Stomach smooth muscle (tissue), 2 donors: Measurements from ENCODE around the gene NOLC1.

Experiments
- H3K27ac ChIP-seq: one replicate; pipeline ENCODE4 v1.7.0; 2013; ENCODE audit warnings: mild to moderate bottlenecking, low read length, inconsistent platforms
- H3K27me3 ChIP-seq, 2 donors: one replicate each; pipeline ENCODE4 v1.7.0; 2013; ENCODE audit warnings: low read length in 2 of 2; ENCODE audit not compliant: insufficient read depth in 2 of 2, control insufficient read depth in 1 of 2
- H3K36me3 ChIP-seq, 2 donors: one replicate each; pipeline ENCODE4 v1.7.0; 2013; ENCODE audit warnings: low read length in 2 of 2; ENCODE audit not compliant: control insufficient read depth in 2 of 2, insufficient read depth in 2 of 2
- H3K4me1 ChIP-seq: one replicate; pipeline ENCODE4 v1.7.0; 2013; ENCODE audit warnings: low read length; ENCODE audit not compliant: control insufficient read depth, insufficient read depth
- H3K4me3 ChIP-seq, 2 donors: one replicate each; pipeline ENCODE4 v1.7.0; 2013; ENCODE audit warnings: low read length in 2 of 2
- H3K9ac ChIP-seq, 2 donors: one replicate each; pipeline ENCODE4 v1.7.0; 2013; ENCODE audit warnings: low read length in 2 of 2, mild to moderate bottlenecking in 1 of 2
- H3K9me3 ChIP-seq, 2 donors: one replicate each; pipeline ENCODE4 v1.7.0; 2013; ENCODE audit warnings: low read length in 2 of 2; ENCODE audit not compliant: control insufficient read depth in 2 of 2
- donor health status: healthy.
- donor health status: Pancreatic carcinoma.

Gene NOLC1

DNA sequence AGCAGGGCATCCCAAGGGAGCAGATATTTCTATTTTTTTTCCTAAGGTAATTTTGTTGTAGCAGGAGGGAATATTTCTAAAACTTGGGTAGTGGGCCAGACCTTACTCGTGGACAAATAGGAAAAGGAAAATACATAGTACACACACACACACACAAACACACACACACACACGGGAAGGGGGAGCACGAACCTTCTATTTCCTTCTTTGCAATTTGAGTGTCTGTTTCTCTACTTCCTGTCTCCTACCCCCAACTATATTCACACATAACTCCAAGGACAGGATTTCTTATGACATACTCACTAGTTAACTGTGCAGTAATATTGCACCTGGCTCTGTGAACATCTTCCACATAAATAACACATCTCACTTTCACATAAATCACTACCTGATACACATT is 36.4 kb upstream of the NOLC1 start:
- Histone ChIP-seq H3K27ac (peak overlapping the region; percentile 99), H3K9me3 (no peaks in the 10 kb centered on the region), H3K4me1 (peaks cover 71% of the 10 kb centered on the region), H3K4me3 (peak overlapping the region in 1 of 2 donors; percentile 77), H3K27me3 (no peaks in the 10 kb centered on the region), H3K36me3 (peaks cover 5 to 7% of the 10 kb centered on the region in 2 donors), H3K9ac (peak overlapping the region in 1 of 2 donors; percentile 29)

- no peaks in the 10 kb centered on the region for H3K36me3 ChIP-seq
- H3K4me3 ChIP-seq = peak overlapping the region; percentile 90 to 95
- peak overlapping the region; percentile 99 for H3K27ac ChIP-seq
- no peaks in the 10 kb centered on the region for H3K9me3 ChIP-seq
- H3K9ac ChIP-seq = peak overlapping the region in 1 of 2 donors; percentile 92
- peaks cover 80% of the 10 kb centered on the region for H3K4me1 ChIP-seq
- no peaks in the 10 kb centered on the region for H3K27me3 ChIP-seq
These were observed 35.5 kb upstream of the NOLC1 start for GRCh38 chr10:102116656-102117055.

DNA sequence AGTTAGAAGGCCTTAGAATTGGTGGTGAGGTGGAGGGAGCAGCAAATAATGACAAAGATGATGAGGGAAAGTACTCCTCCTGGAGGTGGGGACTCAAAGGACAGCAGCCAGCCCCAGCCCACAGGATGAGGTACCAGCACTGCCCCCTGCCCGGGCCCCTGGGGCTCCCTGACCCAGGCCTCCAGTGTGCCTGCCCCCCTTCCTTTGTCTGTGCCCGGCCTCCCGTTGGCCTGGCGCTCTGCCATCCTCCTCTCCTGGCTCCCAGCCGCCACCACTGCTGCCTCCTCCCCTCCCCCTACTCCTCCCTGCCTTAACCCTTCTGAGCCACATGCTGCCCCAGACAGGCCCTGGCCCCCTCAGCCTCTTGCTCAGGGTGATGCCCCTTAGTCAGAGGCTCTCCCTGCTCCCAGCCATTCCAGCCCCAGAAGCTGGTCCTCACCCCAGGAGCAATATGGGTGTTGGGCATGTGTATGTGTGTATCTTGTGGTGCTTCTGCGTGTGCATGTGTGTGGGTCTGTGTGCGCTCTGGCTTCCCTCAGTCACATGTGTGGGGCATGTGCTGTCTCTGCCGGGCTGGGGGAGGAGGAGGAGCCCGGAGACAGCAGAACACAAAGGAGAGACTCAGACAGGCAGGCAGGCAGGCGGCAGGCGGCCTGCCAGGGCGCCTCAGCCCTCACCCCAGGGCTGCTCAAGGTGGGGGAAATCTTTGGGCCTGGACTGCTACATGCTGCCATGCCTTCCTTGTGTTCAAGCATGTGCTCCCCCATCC is 34.6 kb upstream of the NOLC1 start:
- peaks cover 81% of the 10 kb centered on the region for H3K4me1 ChIP-seq

DNA sequence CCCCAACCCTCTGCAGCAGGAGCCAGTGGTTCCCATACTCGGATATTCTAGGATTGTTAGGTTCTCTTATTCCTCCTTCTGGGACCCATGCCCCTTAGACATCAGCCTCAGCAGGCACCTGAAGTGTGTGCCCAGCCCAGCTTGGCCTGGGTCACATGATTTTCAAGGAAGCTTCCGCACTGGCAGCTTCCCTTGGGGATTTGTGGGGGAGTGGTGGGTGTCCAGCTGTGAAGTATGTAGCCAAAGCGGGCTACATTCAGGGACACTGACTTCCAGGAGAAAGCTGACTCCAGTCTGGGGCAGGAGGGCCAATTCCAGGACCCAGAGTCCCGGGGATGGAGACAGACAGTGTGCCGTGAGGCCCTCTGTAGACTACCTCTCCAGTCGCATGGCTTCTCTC is 33.3 kb upstream of the NOLC1 start:
- H3K36me3 ChIP-seq = no peaks in the 10 kb centered on the region
- H3K9me3 ChIP-seq = no peaks in the 10 kb centered on the region
- H3K4me1 ChIP-seq = peaks cover 68% of the 10 kb centered on the region
- peak overlapping the region; percentile 55 to 92 for H3K9ac ChIP-seq
- peak overlapping the region; percentile 90 to 95 for H3K4me3 ChIP-seq
- no peaks in the 10 kb centered on the region for H3K27me3 ChIP-seq
- peak overlapping the region; percentile 99 for H3K27ac ChIP-seq

More for the DNA sequence above, 34.6 kb upstream of the NOLC1 start:
- Histone ChIP-seq H3K9ac (peak overlapping the region; percentile 55 to 92), H3K4me3 (peak overlapping the region; percentile 90 to 95), H3K9me3 (no peaks in the 10 kb centered on the region), H3K36me3 (no peaks in the 10 kb centered on the region), H3K27ac (peak overlapping the region; percentile 99), H3K27me3 (no peaks in the 10 kb centered on the region)

DNA sequence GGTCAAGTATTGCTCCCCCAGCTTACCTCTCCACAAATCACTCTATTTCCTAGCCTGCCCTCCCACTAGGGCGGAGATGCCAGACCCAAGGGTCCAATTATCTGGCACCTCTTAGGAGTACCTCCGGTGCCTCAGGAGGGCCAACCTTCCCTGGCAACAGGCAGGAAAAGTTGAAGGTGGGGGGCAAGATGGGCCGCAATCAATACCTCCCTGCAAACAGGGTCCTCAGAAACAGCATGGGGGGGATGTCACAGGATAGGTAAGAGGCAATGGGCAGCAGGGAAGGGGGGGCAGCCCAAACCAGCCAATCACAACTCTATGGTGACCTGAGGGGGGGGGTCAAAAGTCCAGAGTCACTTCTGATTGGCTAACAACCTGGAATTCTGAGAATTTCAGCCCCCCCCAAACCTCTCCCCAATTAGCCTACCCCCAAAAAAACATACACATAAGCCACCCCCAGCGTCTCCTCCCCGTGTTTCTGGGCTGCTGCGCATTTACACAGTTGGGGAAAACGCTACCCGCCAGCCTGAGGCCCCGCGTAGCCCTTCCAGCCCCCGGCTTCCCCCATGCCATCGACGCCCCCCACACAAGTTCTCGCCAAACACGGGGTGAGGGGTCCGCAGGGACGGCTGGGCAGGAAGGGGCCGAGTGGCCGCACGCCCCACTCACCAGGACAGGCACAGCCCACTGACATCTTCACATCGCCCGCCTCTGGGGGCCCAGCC is 32.6 kb upstream of the NOLC1 start:
- H3K27ac ChIP-seq = peak overlapping the region; percentile 99
- H3K36me3 ChIP-seq = no peaks in the 10 kb centered on the region
- no peaks in the 10 kb centered on the region for H3K9me3 ChIP-seq
- peaks cover 63% of the 10 kb centered on the region for H3K4me1 ChIP-seq
- peak overlapping the region; percentile 90 to 95 for H3K4me3 ChIP-seq
- no peaks in the 10 kb centered on the region for H3K27me3 ChIP-seq
- peak overlapping the region; percentile 92 for H3K9ac ChIP-seq

- peak within 1 kb of the TSS; percentile 99 for H3K27ac ChIP-seq
- H3K9ac ChIP-seq = peak within 1 kb of the TSS; percentile 92 to 98
- no peaks in the 10 kb centered on the region for H3K36me3 ChIP-seq
- no peaks in the 10 kb centered on the region for H3K27me3 ChIP-seq
- peaks cover 57% of the 10 kb centered on the region for H3K4me1 ChIP-seq
- peak within 1 kb of the TSS; percentile 90 to 95 for H3K4me3 ChIP-seq
- H3K9me3 ChIP-seq = no peaks in the 10 kb centered on the region
These were observed 31.8 kb upstream of the NOLC1 start, which contains the start of gene LDB1 for GRCh38 chr10:102120142-102120990. Gene LDB1 (minus strand): TSS chr10:102120368. CDS start chr10:102120110, 258 bp downstream.

DNA sequence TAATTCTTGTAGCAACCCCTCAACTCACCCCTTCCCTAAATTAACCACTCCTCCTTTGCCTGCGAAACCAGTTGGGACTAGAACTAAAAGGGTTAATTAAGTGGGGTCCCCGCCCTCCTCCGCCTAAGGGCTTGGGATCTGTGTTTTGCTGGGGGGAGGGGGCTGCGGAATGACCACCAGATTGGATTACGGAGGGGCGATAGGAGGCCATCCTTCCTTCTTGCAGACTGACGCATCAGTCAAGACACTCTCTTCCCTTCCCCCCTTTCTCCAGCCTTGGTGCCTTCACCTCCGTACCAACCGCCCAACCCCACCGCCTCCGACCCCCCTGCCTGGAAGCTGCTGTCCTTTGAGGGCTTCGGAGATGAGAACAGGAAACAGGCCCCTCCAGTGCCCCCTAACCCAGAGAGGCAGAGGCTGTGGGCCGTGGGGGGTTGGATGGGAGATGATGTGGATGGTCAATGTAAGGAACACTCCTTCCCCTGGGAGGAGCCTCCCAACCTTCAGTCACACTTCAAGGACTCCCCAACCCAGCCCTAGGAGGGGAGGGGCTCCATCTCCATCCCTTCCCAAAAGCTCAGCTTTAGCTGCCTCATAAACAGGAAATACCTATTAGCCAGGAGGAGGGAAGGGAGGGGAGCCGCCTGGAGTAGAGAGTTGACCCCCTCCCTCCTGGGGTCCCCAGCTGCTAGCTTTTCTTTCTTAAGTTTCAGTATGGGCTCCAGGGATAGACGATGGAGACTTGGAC is 31.0 kb upstream of the NOLC1 start:
- Histone ChIP-seq H3K36me3 (no peaks in the 10 kb centered on the region), H3K4me3 (peak overlapping the region; percentile 90 to 95), H3K4me1 (peaks cover 49% of the 10 kb centered on the region), H3K27me3 (no peaks in the 10 kb centered on the region), H3K27ac (peak overlapping the region; percentile 99), H3K9me3 (no peaks in the 10 kb centered on the region), H3K9ac (peak overlapping the region; percentile 92 to 98)

DNA sequence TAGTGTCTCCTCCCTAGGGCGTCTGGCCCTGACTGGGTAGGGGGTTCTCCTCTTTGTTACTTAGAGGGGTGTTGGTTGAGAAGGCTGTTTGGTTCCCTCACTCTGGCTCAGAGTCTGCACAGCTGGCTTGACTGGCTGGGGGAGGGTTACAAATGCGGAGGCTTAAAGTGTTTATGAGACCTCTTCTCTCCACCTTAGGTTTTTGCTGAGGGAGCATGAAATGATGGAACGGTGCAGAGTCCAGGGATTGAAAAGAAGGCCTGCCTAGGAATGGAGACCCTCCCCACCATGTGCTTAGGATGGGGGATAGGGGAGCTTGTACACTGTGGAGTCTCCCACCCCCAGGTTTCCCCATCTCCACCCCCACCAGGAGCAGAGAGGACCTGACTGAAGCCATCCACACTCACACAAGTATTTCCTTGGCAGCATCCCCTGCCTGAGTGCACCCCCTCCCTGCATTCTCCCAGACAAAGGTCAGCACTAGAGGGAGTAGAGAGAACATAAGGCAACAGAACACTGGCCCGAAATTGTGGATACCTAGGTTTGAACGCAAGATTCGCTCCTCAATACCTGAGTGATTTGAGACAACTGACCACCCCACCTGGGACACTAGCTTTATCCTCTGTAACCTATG is 30.3 kb upstream of the NOLC1 start:
- Histone ChIP-seq H3K4me1 (peaks cover 42% of the 10 kb centered on the region), H3K36me3 (no peaks in the 10 kb centered on the region), H3K27ac (peak overlapping the region; percentile 99), H3K9me3 (no peaks in the 10 kb centered on the region), H3K27me3 (no peaks in the 10 kb centered on the region), H3K9ac (peak overlapping the region; percentile 92 to 98), H3K4me3 (peak overlapping the region; percentile 90 to 95)

- Histone ChIP-seq H3K27me3 (no peaks in the 10 kb centered on the region), H3K4me1 (peaks cover 37% of the 10 kb centered on the region), H3K36me3 (no peaks in the 10 kb centered on the region), H3K9me3 (no peaks in the 10 kb centered on the region), H3K9ac (peak overlapping the region in 1 of 2 donors; percentile 92), H3K4me3 (no peak overlapping the region), H3K27ac (peak overlapping the region; percentile 99)
These were observed 29.7 kb upstream of the NOLC1 start for GRCh38 chr10:102122450-102122849.
